HepG2 (cell line): ENCODE results near the gene MORN5. TPM values are rescaled to one million over a fixed set of nuclear protein-coding genes. Genes with fewer than 3 reads are reported as not detected.
A peak's percentile ranks its signal among the peaks of the same experiment; 100 is the strongest.

Source experiments
- ATAC-seq: fragments of 200-7000 bp; cut with Tn5 transposase; 3 replicates; pipeline ENCODE4 v1.9.1; 2020; ENCODE audit warnings: mild to moderate bottlenecking, moderate library complexity
- BruUV-seq: library from RNA; stranded (reverse); fragments of 400-500 nt; replicated peaks from 2 replicates; lab custom pipeline; 2021; lab: Mats Ljungman, UMichigan
- CTCF ChIA-PET: fragments of 300-600 bp; formaldehyde crosslinking; extraction: SDS; loops from one replicate; lab custom pipeline; 2021; ENCODE audit warnings: low total read pairs, inconsistent platforms, low intra/inter-chr PET ratio; lab: Yijun Ruan, JAX
- POLR2A ChIA-PET: fragments of 350-600 bp; sonication (Branson Sonifier 250); formaldehyde crosslinking; loops from one replicate; lab custom pipeline; 2020; ENCODE audit warnings: antibody characterized with exemption, inconsistent platforms; lab: Yijun Ruan, JAX
- DNase-seq: peaks from one replicate; pipeline ENCODE4 v3.0.0-alpha.2; 2015; ENCODE audit warnings: low spot score
- FAIRE-seq: peaks from 3 replicates; lab custom pipeline; 2011; peaks lifted over from hg19 to GRCh38; lab: Jason Lieb, UNC
- H2AFZ ChIP-seq: one replicate; pipeline ENCODE4 v1.6.1; 2011; ENCODE audit warnings: low read length, inconsistent platforms
- H3K27ac ChIP-seq: fragments of 300-600 bp; 3 replicates; pipeline ENCODE4 v1.8.0; 2011; ENCODE audit warnings: mixed run types, mild to moderate bottlenecking, mixed read lengths, low read length, inconsistent platforms; ENCODE audit not compliant: insufficient read depth; ENCODE audit errors: extremely low read length
- H3K27me3 ChIP-seq, 2 experiments: fragments of 200-600 bp in 1 of 2; 2 replicates in 1 of 2; 3 replicates in 1 of 2; pipeline versions ENCODE4 v1.6.0 to v1.8.0; 2011; ENCODE audit warnings: low read length in 2 of 2, mild to moderate bottlenecking in 2 of 2, moderate library complexity in 2 of 2, inconsistent platforms in 1 of 2; ENCODE audit not compliant: insufficient read depth in 2 of 2, control insufficient read depth in 1 of 2
- H3K36me3 ChIP-seq, 2 experiments: fragments of 200-600 bp in 1 of 2; replicated peaks in 1 of 2; 2 replicates in 1 of 2; 3 replicates in 1 of 2; pipeline versions ENCODE4 v1.5.1 to v1.8.0; 2011; ENCODE audit warnings: low read length in 2 of 2, inconsistent platforms in 1 of 2; ENCODE audit not compliant: insufficient read depth in 2 of 2, control insufficient read depth in 1 of 2
- H3K4me1 ChIP-seq: 2 replicates; pipeline ENCODE4 v1.5.1; 2012; ENCODE audit warnings: low read length, inconsistent platforms; ENCODE audit not compliant: insufficient read depth
- H3K4me2 ChIP-seq: 2 replicates; pipeline ENCODE4 v1.6.0; 2011; ENCODE audit warnings: low read depth, low read length, inconsistent platforms
- H3K4me3 ChIP-seq, 3 experiments: fragments of 200-600 bp in 1 of 3; sonication (generic), shearing (Covaris generic) in 1 of 3; replicated peaks in 1 of 3; 2 replicates each; pipeline ENCODE4 v1.5.1; 2011 to 2016; ENCODE audit warnings: low read length in 3 of 3, inconsistent platforms in 2 of 3, low read depth in 2 of 3, mild to moderate bottlenecking in 2 of 3, control low read depth in 1 of 3, mixed read lengths in 1 of 3; ENCODE audit not compliant: insufficient read depth in 1 of 3
- H3K79me2 ChIP-seq: one replicate; pipeline ENCODE4 v1.6.1; 2011; ENCODE audit warnings: low read length, inconsistent platforms; ENCODE audit not compliant: insufficient read depth
- H3K9ac ChIP-seq: 2 replicates; pipeline ENCODE4 v1.6.0; 2011; ENCODE audit warnings: mild to moderate bottlenecking, low read depth, low read length, inconsistent platforms; ENCODE audit not compliant: insufficient read depth
- H3K9me3 ChIP-seq: 2 replicates; pipeline ENCODE4 v1.5.1; 2012; ENCODE audit warnings: mild to moderate bottlenecking, low read length
- H4K20me1 ChIP-seq: 2 replicates; pipeline ENCODE4 v1.6.0; 2011; ENCODE audit warnings: inconsistent platforms, mild to moderate bottlenecking, low read length, moderate library complexity; ENCODE audit not compliant: insufficient read depth
- BHLHE40 ChIP-seq: IDR thresholded peaks from 2 replicates; pipeline ENCODE4 v1.6.1; 2011; ENCODE audit warnings: low read length, improper control_type of control experiment
- EHMT2 ChIP-seq: fragments of 200-600 bp; sonication (generic); IDR thresholded peaks from 2 replicates; pipeline ENCODE4 v1.7.0; 2017; ENCODE audit warnings: antibody characterized with exemption, low read depth, low read length, borderline replicate concordance
- FOXP1 ChIP-seq, 2 experiments: fragments of 450-650 bp in 1 of 2; IDR thresholded peaks; 2 replicates each; pipeline ENCODE4 v1.6.1; 2017 to 2018; ENCODE audit warnings: antibody characterized with exemption in 1 of 2
- HNRNPLL ChIP-seq: fragments of 200-400 bp; formaldehyde crosslinking; IDR thresholded peaks from 2 replicates; pipeline ENCODE4 v1.6.1; 2017; ENCODE audit warnings: mild to moderate bottlenecking, low read depth, low read length; ENCODE audit not compliant: poor library complexity, severe bottlenecking
- HOXA5 ChIP-seq: sonication (generic); formaldehyde crosslinking; IDR thresholded peaks from 2 replicates; pipeline ENCODE4 v1.4.0; 2020; ENCODE audit warnings: missing genetic modification reagents
- HOXA9 ChIP-seq: sonication (generic); formaldehyde crosslinking; IDR thresholded peaks from 2 replicates; pipeline ENCODE4 v1.8.1; 2022; ENCODE audit warnings: missing genetic modification reagents, mild to moderate bottlenecking, moderate library complexity, borderline replicate concordance
- MIXL1 ChIP-seq: IDR thresholded peaks from 2 replicates; pipeline ENCODE4 v1.6.1; 2016
- TBX3 ChIP-seq: fragments of 450-650 bp; IDR thresholded peaks from 2 replicates; pipeline ENCODE4 v1.6.1; 2017; ENCODE audit warnings: antibody characterized with exemption, mild to moderate bottlenecking, inconsistent platforms, borderline replicate concordance
- THAP9 ChIP-seq: sonication (generic); formaldehyde crosslinking; IDR thresholded peaks from 2 replicates; pipeline ENCODE4; 2020; ENCODE audit warnings: missing genetic modification reagents, mild to moderate bottlenecking, borderline replicate concordance
- XRCC5 ChIP-seq: fragments of 200-400 bp; formaldehyde crosslinking; optimal IDR thresholded peaks from 2 replicates; pipeline ENCODE3; 2017; ENCODE audit warnings: mild to moderate bottlenecking, low read length
- ZNF672 ChIP-seq: sonication (generic); formaldehyde crosslinking; IDR thresholded peaks from 2 replicates; pipeline ENCODE4 v1.8.1; 2022; ENCODE audit warnings: missing genetic modification reagents
- WGBS: methylation state at CpG from one replicate; pipeline ENCODE4 v1.1.6; 2017; ENCODE audit warnings: low lambda C conversion rate; 5-methylcytosine and 5-hydroxymethylcytosine counted together
- in situ Hi-C: cut with HindIII; loops from 2 replicates; pipeline ENCODE4 v1.10.0; 2017; ENCODE audit warnings: low pct_unique_long_range_greater_than_20kb; ENCODE audit not compliant: extremely low pct_ligation_motif_present
- intact Hi-C: fragments of 100-400 bp; cut with micrococcal nuclease; formaldehyde crosslinking; loops from one replicate; pipeline ENCODE4 v1.10.0; 2022; ENCODE audit not compliant: unreplicated experiment
- polyA plus RNA-seq, 8 experiments: library from polyadenylated mRNA; depleted of rRNA in 3 of 8; stranded (reverse) in 7 of 8; unstranded in 1 of 8; fragments of >200 nt; fragmentation: Illumina TruSeq in 4 of 8; extraction: Trizol in 4 of 8; gene quantifications; 2 replicates each; pipeline versions ENCODE4 v1.2.1 to v1.2.3, GENCODE V29; 2011 to 2016; ENCODE audit warnings: low read depth in 4 of 8, missing spikeins in 1 of 8, mixed read lengths in 1 of 8; ENCODE audit not compliant: insufficient read depth in 1 of 8
- total RNA-seq, 5 experiments: library from RNA; depleted of rRNA; stranded (reverse); fragments of >200 nt; fragmentation: Illumina TruSeq; extraction: Trizol; gene quantifications; 2 replicates each; pipeline ENCODE4 v1.2.3, GENCODE V29; 2016; ENCODE audit warnings: low read depth in 1 of 5
- TF ChIP-seq, protein P1 (sequence below): conservative IDR thresholded peaks from 2 replicates; pipeline ENCODE4 v1.6.1; 2018; ENCODE audit warnings: missing genetic modification reagents

The MORN5 gene
- total and polyA plus RNA-seq, 2 of the 13 experiments (the other 11 are each of a cell fraction or from before 2014, with no cell fraction given): not detected

GRCh38 chr9:122226142-122226757 lies 66.5 kb downstream of the MORN5 start:
- ChIA-PET POLR2A (interaction anchor here (0.5 kb wide), 1 partner anchor 12 kb away, joined by 3 read pairs; no protein-coding TSS in a partner anchor), CTCF (no interaction called here)
- Histone ChIP-seq H3K79me2 (no peaks in the 10 kb centered on the region), H3K9ac (no peak overlapping the region), H3K27ac (no peak overlapping the region), H3K4me1 (peaks cover 15% of the 10 kb centered on the region), H3K36me3 (no peaks in the 10 kb centered on the region), H3K9me3 (no peaks in the 10 kb centered on the region), H2AFZ (no peak overlapping the region), H3K4me3 (no peak overlapping the region), H3K27me3 (peaks cover 16 to 92% of the 10 kb centered on the region in 2 experiments), H3K4me2 (no peak overlapping the region), H4K20me1 (no peaks in the 10 kb centered on the region)
- DNase-seq (no peak), FAIRE-seq (no peak), ATAC-seq (no peak)
- no TSS peak for BruUV-seq
- TF ChIP-seq HOXA9 (CRISPR knock-in tag) (0 out of 2 replicates have a peak, but pooled peaks have one; percentile 12), EHMT2 (no peak), XRCC5 (no peak), BHLHE40 (0 out of 2 replicates have a peak, but pooled peaks have one; percentile 11)
- in situ Hi-C loops (no loop called here), intact Hi-C loops (no loop called here)
- 34% methylated on average over 13 of the region's 51 CpGs for WGBS

DNA sequence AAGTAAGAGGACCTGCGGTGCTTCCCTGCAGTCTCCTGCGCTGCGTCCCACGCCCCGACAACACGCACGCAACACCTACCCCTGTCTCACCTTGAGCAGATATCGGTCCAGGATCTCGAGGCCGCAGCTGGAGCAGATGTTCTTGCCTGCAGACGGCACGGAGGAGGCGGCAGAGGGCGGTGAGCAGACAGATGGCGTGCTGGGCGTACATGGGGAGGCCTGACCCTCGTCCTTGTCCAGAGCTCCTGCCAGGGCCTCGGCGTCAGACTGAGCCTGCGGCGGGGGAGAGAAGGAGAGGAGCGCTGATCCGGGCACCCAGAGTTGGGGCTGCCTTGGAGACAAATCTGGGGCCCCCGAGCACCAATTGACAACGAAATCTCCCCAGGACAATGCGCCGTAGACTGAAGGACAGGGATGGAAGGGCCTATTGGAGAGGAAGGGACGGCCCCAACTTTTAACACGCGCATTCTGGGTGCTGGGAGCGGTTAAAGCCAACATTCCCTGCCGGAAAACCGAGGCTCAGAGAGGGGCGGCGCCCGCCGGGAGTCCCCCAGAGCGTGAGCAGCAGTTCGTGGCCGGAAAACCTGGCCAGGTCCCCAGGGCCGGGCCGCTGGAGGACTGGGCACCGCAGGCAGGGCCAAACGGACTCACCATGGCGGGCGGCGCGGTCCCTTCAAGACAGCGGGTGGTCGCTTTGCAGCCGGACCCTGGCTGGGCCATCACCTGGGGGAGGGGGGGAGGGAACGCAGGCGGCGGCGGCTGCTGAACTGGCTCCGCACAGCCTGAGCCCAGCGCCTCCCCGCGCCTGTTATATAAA lies 67.3 kb downstream of the MORN5 start:
- H3K9ac ChIP-seq: no peak overlapping the region
- peaks cover 7% of the 10 kb centered on the region for H3K4me1 ChIP-seq
- CTCF ChIA-PET: interaction anchor here (1.3 kb wide), 1 partner anchor 102 kb away, joined by 3 read pairs; no protein-coding TSS in a partner anchor
- no peak overlapping the region for H3K27ac ChIP-seq
- in situ Hi-C loops: no loop called here
- H3K4me3 ChIP-seq: no peak overlapping the region
- peaks cover 15 to 87% of the 10 kb centered on the region in 2 experiments for H3K27me3 ChIP-seq
- WGBS: 62% methylated on average over 50 of the region's 59 CpGs
- BruUV-seq: no TSS peak
- FAIRE-seq: no peak
- no peaks in the 10 kb centered on the region for H3K9me3 ChIP-seq
- H2AFZ ChIP-seq: no peak overlapping the region
- no peaks in the 10 kb centered on the region for H3K79me2 ChIP-seq
- no peak for ATAC-seq
- H3K4me2 ChIP-seq: no peak overlapping the region
- H4K20me1 ChIP-seq: no peaks in the 10 kb centered on the region
- DNase-seq: no peak
- intact Hi-C loops: no loop called here
- POLR2A ChIA-PET: no interaction called here
- H3K36me3 ChIP-seq: no peaks in the 10 kb centered on the region
- TF ChIP-seq HOXA9 (CRISPR knock-in tag) (0 out of 2 replicates have a peak, but pooled peaks have one; percentile 11), HOXA5 (CRISPR knock-in tag) (no peak), TBX3 (no peak), ZNF672 (CRISPR knock-in tag) (no peak), FOXP1 (IDR thresholded peaks at IDR 0.05) (no peak), FOXP1 (CRISPR knock-in tag; IDR thresholded peaks at IDR 0.05) (no peak), MIXL1 (CRISPR knock-in tag) (no peak), HNRNPLL (peak; percentile 11), THAP9 (CRISPR knock-in tag) (no peak)
- TF ChIP-seq, protein P1, sequence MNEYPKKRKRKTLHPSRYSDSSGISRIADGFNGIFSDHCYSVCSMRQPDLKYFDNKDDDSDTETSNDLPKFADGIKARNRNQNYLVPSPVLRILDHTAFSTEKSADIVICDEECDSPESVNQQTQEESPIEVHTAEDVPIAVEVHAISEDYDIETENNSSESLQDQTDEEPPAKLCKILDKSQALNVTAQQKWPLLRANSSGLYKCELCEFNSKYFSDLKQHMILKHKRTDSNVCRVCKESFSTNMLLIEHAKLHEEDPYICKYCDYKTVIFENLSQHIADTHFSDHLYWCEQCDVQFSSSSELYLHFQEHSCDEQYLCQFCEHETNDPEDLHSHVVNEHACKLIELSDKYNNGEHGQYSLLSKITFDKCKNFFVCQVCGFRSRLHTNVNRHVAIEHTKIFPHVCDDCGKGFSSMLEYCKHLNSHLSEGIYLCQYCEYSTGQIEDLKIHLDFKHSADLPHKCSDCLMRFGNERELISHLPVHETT (CRISPR knock-in tag): no peak
